Measurements from ENCODE around the gene ERVFRD-1.

ERVFRD-1 gene

GRCh38 chr6:11062083-11062482 is 49.4 kb downstream of the ERVFRD-1 start:
- no peak for TF ChIP-seq CTCF (IDR thresholded peaks at IDR 0.05; ENCODE audit: borderline replicate concordance, control extremely low read depth, extremely low read depth, insufficient read depth, missing control alignments)
- in situ Hi-C loops (cut with MboI; ENCODE audit: low sequenced_read_pairs, unreplicated experiment): loop anchor here (10.0 to 25.0 kb wide), 2 partner anchors 107 to 575 kb away; no protein-coding TSS in a partner anchor
- no peak for DNase-seq (ENCODE audit: low spot score)

- no peak for TF ChIP-seq CTCF (IDR thresholded peaks at IDR 0.05; ENCODE audit: borderline replicate concordance, control extremely low read depth, extremely low read depth, insufficient read depth, missing control alignments)
- in situ Hi-C loops (cut with MboI; ENCODE audit: low sequenced_read_pairs, unreplicated experiment): loop anchor here (25.0 kb wide), 1 partner anchor 571 kb away; no protein-coding TSS in a partner anchor
- no peak for DNase-seq (ENCODE audit: low spot score)
Observed at GRCh38 chr6:11058406-11058805, 53.1 kb downstream of the ERVFRD-1 start.

- DNase-seq (ENCODE audit: low spot score): no peak
- in situ Hi-C loops (cut with MboI; ENCODE audit: low sequenced_read_pairs, unreplicated experiment): loop anchor here (25.0 kb wide), 1 partner anchor 570 kb away; no protein-coding TSS in a partner anchor
- no peak for TF ChIP-seq CTCF (IDR thresholded peaks at IDR 0.05; ENCODE audit: borderline replicate concordance, control extremely low read depth, extremely low read depth, insufficient read depth, missing control alignments)
Observed at GRCh38 chr6:11056871-11057270, 54.7 kb downstream of the ERVFRD-1 start.

DNA sequence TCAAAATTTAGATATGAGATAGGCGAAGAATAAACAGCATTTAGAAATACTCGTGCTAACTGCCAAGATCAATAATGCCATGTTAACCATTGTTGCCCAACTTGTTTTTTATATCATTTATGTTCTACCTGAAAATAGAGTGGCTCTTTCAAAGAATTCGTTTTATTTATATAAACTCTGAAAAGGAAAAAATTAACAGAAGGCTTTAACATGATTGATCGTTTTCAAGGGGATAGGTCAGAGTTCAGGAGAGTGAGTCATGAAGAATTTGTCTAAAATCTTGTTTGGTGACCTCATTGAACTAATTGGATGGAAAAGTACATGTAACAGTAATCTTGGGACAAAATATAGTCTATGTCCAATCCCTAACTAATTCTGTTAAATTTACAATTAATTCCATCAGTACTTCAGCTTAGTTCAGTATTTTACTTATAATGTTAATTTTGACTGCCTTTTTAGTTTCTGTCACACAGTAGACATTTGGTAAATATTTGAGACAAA is 56.3 kb downstream of the ERVFRD-1 start:
- TF ChIP-seq CTCF (IDR thresholded peaks at IDR 0.05; ENCODE audit: borderline replicate concordance, control extremely low read depth, extremely low read depth, insufficient read depth, missing control alignments): no peak
- no peak for DNase-seq (ENCODE audit: low spot score)
- in situ Hi-C loops (cut with MboI; ENCODE audit: low sequenced_read_pairs, unreplicated experiment): loop anchor here (25.0 kb wide), 1 partner anchor 568 kb away; no protein-coding TSS in a partner anchor

- in situ Hi-C loops (cut with MboI; ENCODE audit: low sequenced_read_pairs, unreplicated experiment): loop anchor here (25.0 kb wide), 1 partner anchor 567 kb away; no protein-coding TSS in a partner anchor
Observed at GRCh38 chr6:11054722-11055121, 56.8 kb downstream of the ERVFRD-1 start.

DNA sequence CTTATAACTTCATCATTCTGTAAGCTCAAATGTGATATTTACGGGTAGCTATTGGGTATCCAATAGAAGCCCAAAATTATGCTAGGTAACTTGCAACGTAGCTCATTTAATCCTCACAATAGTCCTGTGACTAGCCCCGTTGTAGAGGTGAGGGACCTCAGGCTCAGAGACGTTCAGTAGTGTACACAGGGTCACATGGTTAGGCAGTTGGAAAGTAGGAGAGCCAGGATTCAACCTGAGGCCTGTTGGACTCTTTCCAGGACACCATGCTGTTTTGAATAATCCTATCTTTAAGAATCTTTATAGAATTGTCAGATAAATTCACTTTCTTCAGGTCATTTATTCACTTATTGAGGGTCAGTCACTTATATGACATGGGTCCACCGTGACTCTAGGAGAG is 58.2 kb downstream of the ERVFRD-1 start:
- no peak for DNase-seq (ENCODE audit: low spot score)
- no peak for TF ChIP-seq CTCF (IDR thresholded peaks at IDR 0.05; ENCODE audit: borderline replicate concordance, control extremely low read depth, extremely low read depth, insufficient read depth, missing control alignments)
- in situ Hi-C loops (cut with MboI; ENCODE audit: low sequenced_read_pairs, unreplicated experiment): loop anchor here (25.0 kb wide), 1 partner anchor 566 kb away; no protein-coding TSS in a partner anchor

More at GRCh38 chr6:11054722-11055121, 56.8 kb downstream of the ERVFRD-1 start:
- no peak for DNase-seq (ENCODE audit: low spot score)
- TF ChIP-seq CTCF (IDR thresholded peaks at IDR 0.05; ENCODE audit: borderline replicate concordance, control extremely low read depth, extremely low read depth, insufficient read depth, missing control alignments): no peak

All from GM13976 (cell line).